ENCODE data around the gene SLCO1A2. TPM values are rescaled to one million over a fixed set of nuclear protein-coding genes. Genes with fewer than 3 reads are reported as not detected.

The SLCO1A2 gene
- total RNA-seq, 1 donor from 2014 or later = 4.6 TPM

GRCh38 chr12:21346542-21347205 lies 12.0 kb upstream of the SLCO1A2 start:
- no peaks in the 10 kb centered on the region for H3K36me3 Mint-ChIP-seq
- no peaks in the 10 kb centered on the region for H3K27me3 Mint-ChIP-seq (ENCODE audit: low read depth)
- H3K9me3 Mint-ChIP-seq = no peaks in the 10 kb centered on the region
- H3K27ac Mint-ChIP-seq = no peak overlapping the region
- no peak for TF ChIP-seq CTCF (IDR thresholded peaks at IDR 0.05; ENCODE audit: unreplicated experiment)
- H3K4me1 Mint-ChIP-seq = no peaks in the 10 kb centered on the region
- no peak for DNase-seq (ENCODE audit: low spot score in 2 of 2, unreplicated experiment in 2 of 2)
- H3K4me3 Mint-ChIP-seq = no peak overlapping the region

DNA sequence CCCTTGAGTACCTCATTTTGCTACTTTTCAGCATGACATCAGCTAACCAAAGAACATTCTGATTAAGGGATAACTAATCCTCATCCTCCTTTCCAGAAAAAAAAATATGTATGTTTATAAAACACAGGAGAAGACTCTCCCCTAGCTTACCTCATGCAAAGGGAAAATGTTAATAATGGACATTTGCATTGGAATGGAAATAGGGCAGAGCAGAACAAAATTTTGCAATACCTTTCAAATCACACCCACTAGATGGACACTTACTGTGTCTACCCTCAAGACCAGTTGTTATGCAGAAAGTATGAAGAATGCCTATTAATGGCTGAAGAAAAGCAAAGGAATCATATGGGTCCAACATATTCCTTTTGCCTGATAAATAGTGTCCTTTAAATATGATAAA lies 8.9 kb upstream of the SLCO1A2 start:
- no peaks in the 10 kb centered on the region for H3K27me3 Mint-ChIP-seq (ENCODE audit: low read depth)
- H3K36me3 Mint-ChIP-seq = no peaks in the 10 kb centered on the region
- H3K27ac Mint-ChIP-seq = no peak overlapping the region
- DNase-seq (ENCODE audit: low spot score in 2 of 2, unreplicated experiment in 2 of 2) = no peak
- no peak overlapping the region for H3K4me3 Mint-ChIP-seq
- no peaks in the 10 kb centered on the region for H3K9me3 Mint-ChIP-seq
- TF ChIP-seq CTCF (IDR thresholded peaks at IDR 0.05; ENCODE audit: unreplicated experiment) = no peak
- no peaks in the 10 kb centered on the region for H3K4me1 Mint-ChIP-seq

- H3K36me3 Mint-ChIP-seq = no peaks in the 10 kb centered on the region
- no peaks in the 10 kb centered on the region for H3K4me1 Mint-ChIP-seq
- DNase-seq (ENCODE audit: low spot score in 2 of 2, unreplicated experiment in 2 of 2) = no peak
- no peaks in the 10 kb centered on the region for H3K9me3 Mint-ChIP-seq
- no peak overlapping the region for H3K4me3 Mint-ChIP-seq
- H3K27me3 Mint-ChIP-seq (ENCODE audit: low read depth) = no peaks in the 10 kb centered on the region
- TF ChIP-seq CTCF (IDR thresholded peaks at IDR 0.05; ENCODE audit: unreplicated experiment) = no peak
- no peak overlapping the region for H3K27ac Mint-ChIP-seq
Observed at GRCh38 chr12:21341769-21342168, 7.1 kb upstream of the SLCO1A2 start.

DNA sequence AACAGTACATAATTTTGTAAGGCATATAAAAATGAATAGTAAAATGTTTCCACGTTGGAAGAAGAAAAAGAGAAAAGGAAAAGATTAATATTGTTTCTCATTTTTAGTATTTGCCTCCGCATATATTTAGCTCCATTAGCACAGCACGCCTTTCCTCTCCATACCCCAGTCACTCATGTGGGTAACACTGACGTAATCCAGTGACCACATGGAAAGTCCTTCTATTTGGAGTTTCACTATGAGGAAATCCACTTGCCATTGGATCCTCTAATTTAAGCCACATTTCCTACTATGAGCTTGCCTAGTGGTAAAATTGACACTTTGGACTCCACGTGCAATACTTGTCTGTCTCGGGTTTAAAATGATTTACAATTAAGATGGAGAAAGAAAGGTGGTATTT lies 5.7 kb upstream of the SLCO1A2 start:
- Mint-ChIP-seq H3K9me3 (peaks cover 3% of the 10 kb centered on the region), H3K36me3 (no peaks in the 10 kb centered on the region), H3K27ac (no peak overlapping the region), H3K27me3 (ENCODE audit: low read depth) (no peaks in the 10 kb centered on the region), H3K4me3 (no peak overlapping the region), H3K4me1 (no peaks in the 10 kb centered on the region)
- no peak for DNase-seq (ENCODE audit: low spot score in 2 of 2, unreplicated experiment in 2 of 2)
- TF ChIP-seq CTCF (IDR thresholded peaks at IDR 0.05; ENCODE audit: unreplicated experiment) = no peak

DNA sequence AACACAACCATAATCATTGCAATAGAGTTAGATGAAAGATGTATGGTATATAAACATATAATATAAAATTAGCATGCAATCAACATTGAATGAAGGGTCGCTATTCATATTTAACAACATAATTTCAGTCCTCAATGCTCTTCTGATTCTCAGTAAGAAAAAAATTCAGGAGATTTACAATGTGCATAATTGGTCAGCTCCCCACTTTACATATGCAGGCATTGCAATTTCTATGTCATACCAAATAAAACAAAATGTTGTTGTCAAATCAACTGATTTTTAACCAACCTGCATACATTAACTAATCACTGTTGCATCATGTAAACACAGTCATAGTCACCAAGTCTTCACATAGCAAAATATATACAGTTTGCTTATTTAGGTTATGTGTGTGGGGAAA lies 5.2 kb upstream of the SLCO1A2 start:
- Mint-ChIP-seq H3K27me3 (ENCODE audit: low read depth) (no peaks in the 10 kb centered on the region), H3K27ac (no peak overlapping the region), H3K36me3 (no peaks in the 10 kb centered on the region), H3K4me1 (no peaks in the 10 kb centered on the region), H3K4me3 (no peak overlapping the region), H3K9me3 (peaks cover 3% of the 10 kb centered on the region)
- no peak for DNase-seq (ENCODE audit: low spot score in 2 of 2, unreplicated experiment in 2 of 2)
- no peak for TF ChIP-seq CTCF (IDR thresholded peaks at IDR 0.05; ENCODE audit: unreplicated experiment)

Data from mesothelial cell of epicardium (in vitro differentiated cells).